Endothelial cell of umbilical vein (primary cell): ENCODE results near the gene ST6GAL1. TPM values are rescaled to one million over a fixed set of nuclear protein-coding genes. Genes with fewer than 3 reads are reported as not detected.

Source experiments
- BruUV-seq: library from RNA; stranded (reverse); fragments of 400-500 nt; replicated peaks from 2 replicates; lab custom pipeline; 2021; lab: Mats Ljungman, UMichigan
- CTCF ChIA-PET: fragments of 300-600, 350-600 bp; sonication (Branson Sonifier 250); formaldehyde crosslinking; loops from one replicate; lab custom pipeline; 2021; ENCODE audit warnings: antibody characterized with exemption, inconsistent platforms; lab: Charles Lee
- POLR2A ChIA-PET: fragments of 300-600, 350-600 bp; sonication (Branson Sonifier 250); formaldehyde crosslinking; loops from one replicate; lab custom pipeline; 2021; ENCODE audit warnings: antibody characterized with exemption, inconsistent platforms; lab: Charles Lee
- DNase-seq: peaks from one replicate; pipeline ENCODE4 v3.0.0-alpha.2; 2011; ENCODE audit warnings: low read depth, low spot score
- FAIRE-seq: peaks from 2 replicates; lab custom pipeline; 2011; peaks lifted over from hg19 to GRCh38; lab: Jason Lieb, UNC
- H2AFZ ChIP-seq: 2 replicates; pipeline ENCODE4 v1.6.0; 2012; ENCODE audit warnings: low read depth, low read length, control low read depth, inconsistent platforms
- H3K27ac ChIP-seq: 2 replicates; pipeline ENCODE4 v1.5.1; 2011; ENCODE audit warnings: low read depth, mild to moderate bottlenecking, control low read depth, low read length, moderate library complexity; ENCODE audit not compliant: insufficient read depth
- H3K27me3 ChIP-seq, 2 experiments: 2 replicates each; pipeline versions ENCODE4 v1.6.0 to v1.6.1; 2011; ENCODE audit warnings: low read length in 2 of 2, mixed read lengths in 1 of 2; ENCODE audit not compliant: control insufficient read depth in 2 of 2, insufficient read depth in 2 of 2
- H3K36me3 ChIP-seq, 2 experiments: 2 replicates in 1 of 2; 3 replicates in 1 of 2; pipeline ENCODE4 v1.5.1; 2011; ENCODE audit warnings: low read length in 2 of 2, mild to moderate bottlenecking in 1 of 2, moderate library complexity in 1 of 2; ENCODE audit not compliant: control insufficient read depth in 2 of 2, insufficient read depth in 2 of 2; ENCODE audit errors: extremely low read depth in 1 of 2
- H3K4me1 ChIP-seq: 3 replicates; pipeline ENCODE4 v1.5.1; 2011; ENCODE audit warnings: mild to moderate bottlenecking, low read length; ENCODE audit not compliant: control insufficient read depth, insufficient read depth; ENCODE audit errors: extremely low read depth
- H3K4me2 ChIP-seq: 2 replicates; pipeline ENCODE4 v1.6.1; 2011; ENCODE audit warnings: low read length, control low read depth, mixed read lengths; ENCODE audit not compliant: insufficient read depth
- H3K4me3 ChIP-seq, 3 experiments: fragments of 200-600 bp in 1 of 3; sonication (generic), shearing (Covaris generic) in 1 of 3; replicated peaks in 1 of 3; 2 replicates each; pipeline ENCODE4 v1.5.1; 2011 to 2016; ENCODE audit warnings: control low read depth in 3 of 3, low read length in 3 of 3, mild to moderate bottlenecking in 2 of 3, inconsistent platforms in 1 of 3, low read depth in 1 of 3, moderate library complexity in 1 of 3; ENCODE audit not compliant: insufficient read depth in 1 of 3
- H3K79me2 ChIP-seq: 2 replicates; pipeline ENCODE4 v1.6.0; 2012; ENCODE audit warnings: low read length, inconsistent platforms; ENCODE audit not compliant: control insufficient read depth, insufficient read depth
- H3K9ac ChIP-seq: replicated peaks from 2 replicates; pipeline ENCODE3; 2011; ENCODE audit warnings: low read length, control low read depth; ENCODE audit not compliant: insufficient read depth; ENCODE audit errors: extremely low read depth
- H3K9me1 ChIP-seq: replicated peaks from 3 replicates; pipeline ENCODE4 v1.6.0; 2011; ENCODE audit warnings: mild to moderate bottlenecking, low read length; ENCODE audit not compliant: control insufficient read depth, insufficient read depth; ENCODE audit errors: extremely low read depth
- H3K9me3 ChIP-seq: replicated peaks from 2 replicates; pipeline ENCODE4 v1.5.1; 2012; ENCODE audit warnings: low read length, inconsistent platforms; ENCODE audit not compliant: control insufficient read depth, insufficient read depth
- H4K20me1 ChIP-seq: replicated peaks from 2 replicates; pipeline ENCODE3; 2011; ENCODE audit warnings: mild to moderate bottlenecking, low read length; ENCODE audit not compliant: control insufficient read depth, insufficient read depth; ENCODE audit errors: extremely low read depth
- EZH2 ChIP-seq: IDR thresholded peaks from 2 replicates; pipeline ENCODE4 v1.6.1; 2012; ENCODE audit warnings: borderline replicate concordance, low read depth, mild to moderate bottlenecking, moderate library complexity, low read length, inconsistent platforms; ENCODE audit not compliant: severe bottlenecking
- FOS ChIP-seq: IDR thresholded peaks from 2 replicates; pipeline ENCODE4 v1.6.1; 2011; ENCODE audit warnings: mild to moderate bottlenecking, low read length, moderate library complexity, borderline replicate concordance; ENCODE audit not compliant: insufficient read depth
- GATA2 ChIP-seq: IDR thresholded peaks from 2 replicates; pipeline ENCODE4 v1.7.0; 2011; ENCODE audit warnings: low read depth, mild to moderate bottlenecking, moderate library complexity, mixed read lengths, low read length; ENCODE audit not compliant: insufficient read length, insufficient read depth
- JUN ChIP-seq: IDR thresholded peaks from 2 replicates; pipeline ENCODE4 v1.6.1; 2011; ENCODE audit warnings: borderline replicate concordance, low read depth; ENCODE audit not compliant: insufficient read length, insufficient read depth
- MYC ChIP-seq: IDR thresholded peaks from one replicate; pipeline ENCODE4 v1.6.1; 2011; ENCODE audit warnings: mild to moderate bottlenecking, low read depth, low read length
- POLR2A ChIP-seq: IDR thresholded peaks from 2 replicates; pipeline ENCODE4 v1.6.1; 2012; ENCODE audit warnings: low read depth, mild to moderate bottlenecking, control low read depth, low read length
- POLR2AphosphoS5 ChIP-seq: IDR thresholded peaks from 2 replicates; pipeline ENCODE4 v1.6.1; 2012; ENCODE audit warnings: low read depth, mild to moderate bottlenecking, control low read depth, low read length, moderate library complexity; ENCODE audit not compliant: insufficient read depth
- dilution Hi-C: fragments of 300-500 bp; cut with MboI; formaldehyde crosslinking; loops from one replicate; pipeline ENCODE4 v1.15.0; 2019; ENCODE audit warnings: low sequenced_read_pairs; ENCODE audit not compliant: extremely low pct_ligation_motif_present
- intact Hi-C: fragments of 100-400 bp; cut with micrococcal nuclease; formaldehyde crosslinking; loops from one replicate; pipeline ENCODE4 v1.10.0; 2022
- polyA plus RNA-seq, 4 experiments: library from polyadenylated mRNA; depleted of rRNA in 3 of 4; stranded (reverse) in 3 of 4; unstranded in 1 of 4; fragments of >200 nt; gene quantifications; 2 replicates each; pipeline versions ENCODE4 v1.2.1 to v1.2.3, GENCODE V29; 2011 to 2012; ENCODE audit warnings: missing spikeins in 1 of 4
- total RNA-seq: library from RNA; stranded (reverse); gene quantifications from 2 replicates; pipeline ENCODE4 v1.2.3, GENCODE V29; 2021
- TF ChIP-seq, protein P1 (sequence below), 2 donors: IDR thresholded peaks; 1 replicate in 1 of 2; 2 replicates in 1 of 2; pipeline ENCODE4 v1.5.1; 2011; ENCODE audit warnings: low read length in 2 of 2, mild to moderate bottlenecking in 2 of 2, moderate library complexity in 2 of 2, control low read depth in 1 of 2, inconsistent platforms in 1 of 2, low read depth in 1 of 2; ENCODE audit not compliant: insufficient read depth in 1 of 2; ENCODE audit errors: extremely low read depth in 1 of 2
- TF ChIP-seq, protein P2 (sequence below): IDR thresholded peaks from 2 replicates; pipeline ENCODE4 v1.6.1; 2011; ENCODE audit not compliant: insufficient read depth, insufficient read length

Gene ST6GAL1
- total and polyA plus RNA-seq, 2 donors (not counting 3 experiments of a cell fraction or from before 2014, with no cell fraction given): 63.9 to 101 TPM

DNA sequence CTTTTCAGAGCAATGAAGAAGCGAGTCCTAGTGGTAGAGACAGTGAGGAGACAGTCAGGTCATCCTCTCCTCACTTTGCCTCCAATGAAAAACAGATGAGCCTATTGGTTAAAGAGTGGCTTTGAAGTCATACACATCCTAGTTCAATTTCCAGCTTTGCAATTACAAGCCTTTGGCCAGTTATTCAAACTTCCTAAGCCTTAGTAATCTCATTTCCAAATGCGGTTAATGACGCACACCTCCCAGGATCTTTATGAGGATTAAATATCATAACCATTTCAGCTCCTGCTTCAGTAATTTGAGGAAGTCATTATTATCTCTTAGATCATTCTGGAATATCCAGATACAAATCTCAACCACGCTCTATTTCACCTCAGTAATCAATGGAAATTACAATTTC lies 10.0 kb upstream of the ST6GAL1 start:
- no peak for FAIRE-seq
- DNase-seq: no peak
- Histone ChIP-seq H3K9me1 (no peaks in the 10 kb centered on the region), H3K4me2 (no peak overlapping the region), H2AFZ (no peak overlapping the region), H4K20me1 (no peaks in the 10 kb centered on the region), H3K27ac (no peak overlapping the region), H3K4me3 (no peak overlapping the region), H3K36me3 (no peaks in the 10 kb centered on the region), H3K9ac (no peak overlapping the region), H3K79me2 (no peaks in the 10 kb centered on the region), H3K9me3 (no peaks in the 10 kb centered on the region), H3K27me3 (no peaks in the 10 kb centered on the region), H3K4me1 (peaks cover 5% of the 10 kb centered on the region)
- dilution Hi-C loops (no loop called here), intact Hi-C loops (no loop called here)
- TF ChIP-seq GATA2: no peak
- no peak for TF ChIP-seq POLR2AphosphoS5
- TF ChIP-seq FOS: no peak
- no peak for TF ChIP-seq MYC
- TF ChIP-seq POLR2A: no peak
- TF ChIP-seq, protein P1, sequence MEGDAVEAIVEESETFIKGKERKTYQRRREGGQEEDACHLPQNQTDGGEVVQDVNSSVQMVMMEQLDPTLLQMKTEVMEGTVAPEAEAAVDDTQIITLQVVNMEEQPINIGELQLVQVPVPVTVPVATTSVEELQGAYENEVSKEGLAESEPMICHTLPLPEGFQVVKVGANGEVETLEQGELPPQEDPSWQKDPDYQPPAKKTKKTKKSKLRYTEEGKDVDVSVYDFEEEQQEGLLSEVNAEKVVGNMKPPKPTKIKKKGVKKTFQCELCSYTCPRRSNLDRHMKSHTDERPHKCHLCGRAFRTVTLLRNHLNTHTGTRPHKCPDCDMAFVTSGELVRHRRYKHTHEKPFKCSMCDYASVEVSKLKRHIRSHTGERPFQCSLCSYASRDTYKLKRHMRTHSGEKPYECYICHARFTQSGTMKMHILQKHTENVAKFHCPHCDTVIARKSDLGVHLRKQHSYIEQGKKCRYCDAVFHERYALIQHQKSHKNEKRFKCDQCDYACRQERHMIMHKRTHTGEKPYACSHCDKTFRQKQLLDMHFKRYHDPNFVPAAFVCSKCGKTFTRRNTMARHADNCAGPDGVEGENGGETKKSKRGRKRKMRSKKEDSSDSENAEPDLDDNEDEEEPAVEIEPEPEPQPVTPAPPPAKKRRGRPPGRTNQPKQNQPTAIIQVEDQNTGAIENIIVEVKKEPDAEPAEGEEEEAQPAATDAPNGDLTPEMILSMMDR (IDR thresholded peaks at IDR 0.05; ENCODE audit: extremely low read depth in 1 of 2, insufficient read depth in 1 of 2, low read depth in 1 of 2, low read length in 2 of 2): no peak
- no peak for TF ChIP-seq EZH2
- TF ChIP-seq, protein P2, sequence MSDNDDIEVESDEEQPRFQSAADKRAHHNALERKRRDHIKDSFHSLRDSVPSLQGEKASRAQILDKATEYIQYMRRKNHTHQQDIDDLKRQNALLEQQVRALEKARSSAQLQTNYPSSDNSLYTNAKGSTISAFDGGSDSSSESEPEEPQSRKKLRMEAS: no peak
- TF ChIP-seq JUN: no peak
- no TSS peak for BruUV-seq
- ChIA-PET POLR2A (no interaction called here), CTCF (interaction anchor here (1.0 kb wide), 1 partner anchor 71 kb away, joined by 6 read pairs; no protein-coding TSS in a partner anchor)
